Uterus (tissue), 2 donors: ENCODE results near the gene SLC25A18.

Experiments
- CTCF ChIP-seq, 4 experiments: fragments of 200-600 bp in 2 of 4; fragments of 450-650 bp in 2 of 4; sonication (generic) in 2 of 4; IDR thresholded peaks; one replicate each; pipeline ENCODE4 v1.5.1; 2016 to 2019; ENCODE audit warnings: antibody characterized with exemption in 4 of 4, mild to moderate bottlenecking in 2 of 4, moderate library complexity in 1 of 4
- POLR2A ChIP-seq, 2 donors: fragments of 450-650 bp; IDR thresholded peaks; one replicate each; pipeline ENCODE4 v1.6.1; 2016; ENCODE audit warnings: antibody characterized with exemption in 2 of 2, mild to moderate bottlenecking in 1 of 2, moderate library complexity in 1 of 2

- TF ChIP-seq CTCF (IDR thresholded peaks at IDR 0.05) (no peak), POLR2A (IDR thresholded peaks at IDR 0.05) (no peak)
Observed at GRCh38 chr22:17586831-17587440, 23.6 kb downstream of the SLC25A18 start.
